ENCODE results near the gene CTTNBP2. TPM values are rescaled to one million over a fixed set of nuclear protein-coding genes. Genes with fewer than 3 reads are reported as not detected.
A peak's percentile ranks its signal among the peaks of the same experiment; 100 is the strongest.

The CTTNBP2 gene
- total and polyA plus RNA-seq, 10 donors, result 0.68 to 15.1 (median 8.5) TPM

- no peak overlapping the region for H3K27ac ChIP-seq
- intact Hi-C loops (cut with DNase I; ENCODE audit: low total_unique reads), result no loop called here
- WGBS, 5 donors, result 75 to 92% (median 88%) methylated on average over 3 of the region's 3 CpGs
- no peak for DNase-seq
- TF ChIP-seq CTCF (IDR thresholded peaks at IDR 0.05 in 8 of 11, conservative IDR thresholded peaks at IDR 0.05 in 3 of 11) (no peak), POLR2AphosphoS5 (IDR thresholded peaks at IDR 0.05) (no peak), POLR2A (IDR thresholded peaks at IDR 0.05) (no peak)
- peaks cover 0 to 7% (median 0%) of the 10 kb centered on the region in 6 donors for H3K4me1 ChIP-seq
- H3K27me3 ChIP-seq (replicated peaks in 1 of 7), result no peaks in the 10 kb centered on the region
- no peaks in the 10 kb centered on the region for H3K9me3 ChIP-seq
- H3K36me3 ChIP-seq, result no peaks in the 10 kb centered on the region
- H3K4me3 ChIP-seq, result no peak overlapping the region
Measured at GRCh38 chr7:117777335-117778142, 95.7 kb downstream of the CTTNBP2 start.

GRCh38 chr7:117776224-117776623 is 97.0 kb downstream of the CTTNBP2 start:
- Histone ChIP-seq H3K27ac (peak overlapping the region in 1 of 8 donors; percentile 5), H3K36me3 (no peaks in the 10 kb centered on the region), H3K27me3 (replicated peaks in 1 of 7) (no peaks in the 10 kb centered on the region), H3K4me3 (no peak overlapping the region), H3K4me1 (peaks cover 0 to 7% (median 0%) of the 10 kb centered on the region in 6 donors), H3K9me3 (no peaks in the 10 kb centered on the region)
- intact Hi-C loops (cut with DNase I; ENCODE audit: low total_unique reads), result no loop called here
- no peak for DNase-seq
- TF ChIP-seq POLR2AphosphoS5 (IDR thresholded peaks at IDR 0.05), result no peak
- TF ChIP-seq POLR2A (IDR thresholded peaks at IDR 0.05), result no peak
- no peak for TF ChIP-seq CTCF (IDR thresholded peaks at IDR 0.05 in 8 of 11, conservative IDR thresholded peaks at IDR 0.05 in 3 of 11)

DNA sequence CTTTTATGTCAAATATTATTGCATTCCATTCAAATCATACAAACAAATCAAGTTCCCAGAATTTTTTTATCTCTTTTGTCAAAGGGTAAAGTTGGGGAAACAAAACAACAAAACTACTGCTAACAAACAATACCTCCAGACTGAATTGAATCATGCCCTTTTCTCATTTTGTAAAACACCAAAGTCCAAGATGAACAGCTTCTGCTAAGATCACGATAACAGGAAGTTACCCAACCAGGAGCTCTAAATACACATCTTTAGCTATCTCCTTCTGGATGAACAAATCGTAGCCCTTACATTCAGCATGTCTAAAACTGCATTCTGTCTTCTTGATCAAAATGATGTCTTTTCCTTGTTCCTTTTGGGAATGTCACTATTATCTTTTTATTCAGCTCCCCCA is 97.4 kb downstream of the CTTNBP2 start:
- Histone ChIP-seq H3K27ac (peak overlapping the region in 1 of 8 donors; percentile 5), H3K36me3 (no peaks in the 10 kb centered on the region), H3K9me3 (no peaks in the 10 kb centered on the region), H3K4me3 (no peak overlapping the region), H3K4me1 (peaks cover 0 to 7% (median 0%) of the 10 kb centered on the region in 6 donors), H3K27me3 (replicated peaks in 1 of 7) (no peaks in the 10 kb centered on the region)
- no peak for DNase-seq
- intact Hi-C loops (cut with DNase I; ENCODE audit: low total_unique reads), result no loop called here
- TF ChIP-seq POLR2AphosphoS5 (IDR thresholded peaks at IDR 0.05) (no peak), POLR2A (IDR thresholded peaks at IDR 0.05) (no peak), CTCF (IDR thresholded peaks at IDR 0.05 in 8 of 11, conservative IDR thresholded peaks at IDR 0.05 in 3 of 11) (no peak)
- 32 to 57% (median 49%) methylated on average over 2 of the region's 2 CpGs for WGBS, 5 donors

DNA sequence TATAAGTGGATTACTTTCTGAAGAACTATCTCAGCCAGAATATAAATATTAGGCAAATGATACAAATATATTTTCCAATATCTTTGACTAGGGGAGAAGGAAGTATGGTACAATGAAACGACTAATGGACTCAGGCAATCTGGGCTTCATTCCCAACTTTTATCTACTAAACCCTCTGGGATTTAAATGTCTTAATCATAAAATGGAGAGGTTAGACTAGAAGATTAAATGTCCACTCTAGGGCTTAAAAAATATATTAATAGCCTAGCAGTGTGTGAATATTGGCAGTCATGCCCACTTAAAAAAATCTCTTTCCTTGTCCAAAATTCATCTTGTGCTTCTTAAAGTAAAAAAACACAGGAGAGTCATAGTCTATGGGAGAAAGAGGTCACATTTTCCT is 98.3 kb downstream of the CTTNBP2 start:
- Histone ChIP-seq H3K36me3 (no peaks in the 10 kb centered on the region), H3K27ac (peak overlapping the region in 1 of 8 donors; percentile 71), H3K4me3 (no peak overlapping the region), H3K27me3 (replicated peaks in 1 of 7) (no peaks in the 10 kb centered on the region), H3K9me3 (no peaks in the 10 kb centered on the region), H3K4me1 (peaks cover 0 to 7% (median 0%) of the 10 kb centered on the region in 6 donors)
- intact Hi-C loops (cut with DNase I; ENCODE audit: low total_unique reads), result no loop called here
- TF ChIP-seq CTCF (IDR thresholded peaks at IDR 0.05 in 8 of 11, conservative IDR thresholded peaks at IDR 0.05 in 3 of 11), result no peak
- no peak for TF ChIP-seq POLR2AphosphoS5 (IDR thresholded peaks at IDR 0.05)
- no peak for TF ChIP-seq POLR2A (IDR thresholded peaks at IDR 0.05)
- DNase-seq, result no peak
- 48 to 73% (median 67%) methylated on average over 1 of the region's 1 CpG for WGBS, 5 donors

All from spleen (tissue), 11 donors.